Measurements from ENCODE around the gene BBS2.
A peak's percentile ranks its signal among the peaks of the same experiment; 100 is the strongest.

BBS2 gene, protein sequence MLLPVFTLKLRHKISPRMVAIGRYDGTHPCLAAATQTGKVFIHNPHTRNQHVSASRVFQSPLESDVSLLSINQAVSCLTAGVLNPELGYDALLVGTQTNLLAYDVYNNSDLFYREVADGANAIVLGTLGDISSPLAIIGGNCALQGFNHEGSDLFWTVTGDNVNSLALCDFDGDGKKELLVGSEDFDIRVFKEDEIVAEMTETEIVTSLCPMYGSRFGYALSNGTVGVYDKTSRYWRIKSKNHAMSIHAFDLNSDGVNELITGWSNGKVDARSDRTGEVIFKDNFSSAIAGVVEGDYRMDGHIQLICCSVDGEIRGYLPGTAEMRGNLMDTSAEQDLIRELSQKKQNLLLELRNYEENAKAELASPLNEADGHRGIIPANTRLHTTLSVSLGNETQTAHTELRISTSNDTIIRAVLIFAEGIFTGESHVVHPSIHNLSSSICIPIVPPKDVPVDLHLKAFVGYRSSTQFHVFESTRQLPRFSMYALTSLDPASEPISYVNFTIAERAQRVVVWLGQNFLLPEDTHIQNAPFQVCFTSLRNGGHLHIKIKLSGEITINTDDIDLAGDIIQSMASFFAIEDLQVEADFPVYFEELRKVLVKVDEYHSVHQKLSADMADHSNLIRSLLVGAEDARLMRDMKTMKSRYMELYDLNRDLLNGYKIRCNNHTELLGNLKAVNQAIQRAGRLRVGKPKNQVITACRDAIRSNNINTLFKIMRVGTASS

DNA sequence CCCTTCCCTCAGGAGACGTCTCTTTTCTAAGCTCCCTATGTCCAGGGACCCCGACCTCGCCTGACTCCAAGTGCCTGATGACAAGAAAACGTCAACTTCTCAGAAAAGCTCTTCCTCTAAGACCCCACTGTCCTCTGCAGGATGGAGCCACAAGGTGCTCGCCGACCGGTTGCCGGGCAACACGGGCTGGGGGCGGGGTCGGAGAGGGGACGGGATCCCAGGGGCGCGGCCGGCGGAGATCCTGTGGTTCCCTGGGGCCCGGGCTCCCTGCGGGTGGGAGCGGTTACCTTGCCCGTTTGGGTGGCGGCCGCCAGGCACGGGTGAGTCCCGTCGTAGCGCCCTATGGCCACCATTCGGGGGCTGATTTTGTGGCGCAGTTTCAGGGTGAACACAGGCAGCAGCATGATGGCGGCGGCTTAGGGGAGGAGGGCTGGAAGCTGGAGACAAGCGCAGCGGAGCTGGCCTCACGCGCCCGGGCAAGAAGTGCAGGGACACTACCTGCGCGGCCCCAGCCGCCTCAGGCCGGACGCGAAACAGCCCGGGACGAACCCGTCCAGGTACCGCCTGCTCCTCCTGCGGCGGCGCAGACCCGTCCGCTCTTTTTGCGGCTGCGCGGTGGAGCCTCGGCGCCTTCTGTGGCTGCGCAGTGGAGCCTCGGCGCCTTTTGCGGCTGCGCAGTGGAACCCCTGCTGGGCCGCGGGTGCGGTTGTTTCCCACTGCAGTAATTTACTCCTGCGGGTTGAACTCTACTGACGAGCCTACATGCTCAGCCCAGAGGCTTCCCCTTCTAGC lies at the start of gene BBS2:
TSS of gene BBS2 (minus strand) at position 566 of the 792 bp plus-strand sequence. CDS start at position 404, 162 bp downstream.
- peak; percentile 87 to 88 for DNase-seq (ENCODE audit: low read depth in 1 of 2, low spot score in 1 of 2)

GRCh38 chr16:56564793-56565477 lies 45.1 kb upstream of the BBS2 start, which contains the start of gene MT4:
MT4 (plus strand) TSS chr16:56565073; CDS start chr16:56565129, 56 bp downstream.
- DNase-seq (ENCODE audit: low read depth in 1 of 2, low spot score in 1 of 2): no peak

- no peak for DNase-seq (ENCODE audit: low read depth in 1 of 2, low spot score in 1 of 2)
These were observed 41.3 kb upstream of the BBS2 start for GRCh38 chr16:56561126-56561525.

DNA sequence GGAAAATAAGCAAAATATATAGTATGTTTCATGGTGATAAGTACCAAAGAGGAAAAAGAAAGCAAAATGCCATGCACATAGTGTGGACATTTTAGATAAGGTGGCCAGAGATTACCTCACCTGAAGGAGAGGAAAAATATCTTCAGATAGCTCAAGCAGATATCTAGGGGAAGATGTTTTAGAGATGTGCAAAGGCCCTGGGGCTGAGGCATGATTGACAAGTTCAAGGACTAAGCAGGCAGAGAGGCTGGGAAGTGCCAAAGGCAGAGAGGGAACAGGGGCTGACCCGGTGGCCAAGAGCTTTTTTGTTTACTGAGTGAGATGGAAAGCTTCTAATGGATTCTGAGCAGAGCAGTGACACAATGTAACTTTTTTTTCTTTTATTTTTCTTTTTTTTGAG lies 40.6 kb upstream of the BBS2 start:
- DNase-seq (ENCODE audit: low read depth in 1 of 2, low spot score in 1 of 2): no peak

DNA sequence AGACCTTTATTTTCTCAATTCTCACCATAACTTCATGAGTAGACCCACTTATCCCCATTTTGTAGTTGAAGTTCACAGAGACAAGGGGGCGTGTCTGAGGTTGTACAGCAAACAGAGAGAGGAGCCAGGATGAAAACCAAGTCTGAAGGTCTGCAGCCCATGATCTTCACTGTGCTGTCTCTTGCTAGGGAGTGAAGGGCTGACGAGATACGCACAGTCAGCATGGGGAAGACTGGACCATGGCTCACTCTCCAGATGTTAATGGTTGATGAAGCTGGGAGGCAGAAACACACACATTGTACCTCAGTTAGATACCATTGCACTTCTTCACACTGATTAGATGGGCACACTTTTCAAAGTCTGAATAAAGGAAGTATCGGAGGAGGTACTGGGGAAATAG lies 39.3 kb upstream of the BBS2 start:
- no peak for DNase-seq (ENCODE audit: low read depth in 1 of 2, low spot score in 1 of 2)

DNA sequence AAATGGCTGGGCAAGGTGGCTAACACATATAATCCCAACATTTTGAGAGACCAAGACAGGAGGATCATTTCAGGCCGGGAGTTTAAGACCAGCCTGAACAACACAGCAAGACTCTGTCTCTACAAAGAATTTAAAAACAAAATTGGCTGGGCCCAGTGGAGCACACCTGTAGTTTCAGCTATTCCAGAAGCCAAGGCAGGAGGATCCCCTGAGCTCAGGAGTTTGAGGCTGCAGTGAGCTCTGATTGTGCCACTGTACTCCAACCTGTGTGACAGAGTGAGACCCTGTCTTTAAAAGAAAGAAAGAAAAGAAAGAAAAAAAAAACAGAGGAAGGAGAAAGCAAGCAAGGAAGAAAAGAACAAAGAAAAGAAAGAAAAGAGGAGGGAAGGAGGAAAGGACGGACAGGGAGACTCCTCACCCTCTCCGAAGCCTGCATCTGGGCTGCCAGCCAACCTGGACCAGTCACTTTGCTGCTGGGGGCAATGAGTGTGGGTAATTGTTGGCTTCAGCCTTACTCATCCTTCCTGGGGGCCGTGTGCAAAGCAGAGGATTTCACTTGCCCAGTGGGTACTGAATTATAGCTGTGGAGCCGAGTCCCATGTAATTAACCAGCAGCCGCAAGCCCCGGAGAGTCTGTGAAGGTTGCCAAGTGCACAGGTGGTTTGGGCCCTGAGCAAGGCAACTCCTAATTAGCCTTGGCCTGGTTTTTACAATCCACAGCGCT lies 38.4 kb upstream of the BBS2 start:
- DNase-seq (ENCODE audit: low read depth in 1 of 2, low spot score in 1 of 2): no peak

DNA sequence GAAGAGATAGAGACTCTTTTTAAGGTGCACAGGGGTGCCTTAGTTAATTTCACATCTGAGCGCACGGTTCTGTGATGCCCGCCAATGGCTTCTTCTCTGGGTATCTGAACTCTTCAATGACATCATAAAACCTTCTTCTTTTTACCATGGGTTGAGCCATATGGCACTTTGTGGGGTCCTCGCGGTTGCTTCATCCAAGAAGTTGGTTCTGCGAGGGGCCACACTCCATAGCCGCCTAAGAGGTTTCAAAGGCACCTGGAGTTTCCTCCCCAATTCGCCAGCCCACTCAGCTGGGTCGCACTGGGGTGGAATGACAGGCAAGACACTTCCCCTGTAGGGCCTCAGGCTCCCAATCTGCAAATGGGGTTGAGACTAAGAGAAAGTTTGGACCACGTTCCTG lies 34.6 kb upstream of the BBS2 start:
- DNase-seq (ENCODE audit: low read depth in 1 of 2, low spot score in 1 of 2): no peak

DNA sequence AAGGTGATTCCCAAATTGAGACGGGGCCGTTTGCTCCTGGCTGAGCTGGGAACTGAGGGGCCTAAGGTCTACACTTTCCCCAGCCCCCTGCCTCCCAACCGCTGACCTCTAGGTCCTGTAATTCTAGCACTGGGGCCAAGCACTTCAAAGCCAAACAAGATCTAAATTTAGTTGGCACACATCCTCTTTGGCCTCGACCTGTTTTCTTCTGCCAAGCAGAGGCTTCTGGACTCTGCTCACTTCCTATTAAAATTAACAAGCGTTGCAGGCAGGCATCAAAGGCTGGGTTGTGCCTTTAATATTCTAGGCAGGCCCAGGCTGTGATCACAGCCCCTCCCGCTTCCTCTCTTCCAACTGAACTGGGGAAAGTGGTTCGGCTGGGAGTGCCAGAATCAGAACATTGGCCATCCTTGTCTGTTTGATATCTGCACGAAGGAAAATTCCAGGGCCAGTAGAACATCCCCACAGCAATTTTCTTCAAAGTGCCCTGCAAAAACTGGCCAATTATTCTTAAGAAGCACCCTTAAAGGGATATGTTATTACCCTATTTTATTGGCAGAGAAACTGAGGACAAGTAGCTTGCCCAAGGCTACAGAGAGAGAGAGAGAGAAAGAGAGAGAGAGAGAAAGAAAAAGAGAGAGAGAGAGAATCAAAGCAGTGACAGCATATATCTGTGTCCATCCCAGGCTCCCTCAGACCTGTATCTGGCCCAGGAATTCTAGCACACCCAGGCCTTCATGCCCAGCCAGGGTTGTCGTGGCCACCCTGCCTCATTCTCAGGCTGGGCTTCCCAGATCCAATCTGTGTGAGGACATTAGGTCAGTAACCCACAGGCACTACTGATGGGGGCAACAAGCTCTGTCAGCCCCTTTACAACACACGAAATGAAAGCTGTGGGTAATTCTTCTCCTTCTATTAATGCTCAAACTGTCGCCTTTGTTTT lies 32.2 kb upstream of the BBS2 start:
- no peak for DNase-seq (ENCODE audit: low read depth in 1 of 2, low spot score in 1 of 2)

GRCh38 chr16:56549744-56550385 lies 30.0 kb upstream of the BBS2 start:
- DNase-seq (ENCODE audit: low read depth in 1 of 2, low spot score in 1 of 2): no peak

GRCh38 chr16:56549161-56549560 lies 29.3 kb upstream of the BBS2 start:
- no peak for DNase-seq (ENCODE audit: low read depth in 1 of 2, low spot score in 1 of 2)

DNA sequence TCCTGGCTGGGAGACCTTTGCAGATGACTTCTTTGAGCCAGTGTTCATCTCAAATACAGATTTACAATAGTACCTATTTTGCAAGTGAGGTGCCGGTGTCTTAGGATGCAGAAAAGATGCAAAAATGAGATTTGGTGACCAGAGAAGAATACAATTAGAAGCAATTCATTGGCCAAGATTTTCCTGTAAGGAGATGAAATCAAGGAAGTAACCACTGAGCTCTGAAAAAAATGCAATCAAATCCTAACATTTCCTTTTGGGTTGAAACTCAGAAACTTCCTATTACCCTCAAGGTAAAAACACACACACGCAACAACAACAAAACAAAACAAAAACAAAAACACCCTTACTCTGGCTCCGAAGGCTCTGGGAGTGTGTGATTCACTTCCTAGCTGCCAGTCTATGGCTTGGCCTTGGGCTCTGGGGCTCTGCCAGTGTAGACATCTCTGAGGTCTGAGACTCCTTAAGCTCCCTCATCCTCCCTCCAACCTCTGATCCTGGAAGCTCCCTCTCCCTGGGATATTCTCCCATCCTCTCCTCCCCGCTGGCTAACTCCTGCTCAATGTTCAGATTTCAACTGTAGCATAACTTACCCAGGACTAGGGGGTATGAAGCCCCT lies 28.2 kb upstream of the BBS2 start:
- no peak for DNase-seq (ENCODE audit: low read depth in 1 of 2, low spot score in 1 of 2)

DNA sequence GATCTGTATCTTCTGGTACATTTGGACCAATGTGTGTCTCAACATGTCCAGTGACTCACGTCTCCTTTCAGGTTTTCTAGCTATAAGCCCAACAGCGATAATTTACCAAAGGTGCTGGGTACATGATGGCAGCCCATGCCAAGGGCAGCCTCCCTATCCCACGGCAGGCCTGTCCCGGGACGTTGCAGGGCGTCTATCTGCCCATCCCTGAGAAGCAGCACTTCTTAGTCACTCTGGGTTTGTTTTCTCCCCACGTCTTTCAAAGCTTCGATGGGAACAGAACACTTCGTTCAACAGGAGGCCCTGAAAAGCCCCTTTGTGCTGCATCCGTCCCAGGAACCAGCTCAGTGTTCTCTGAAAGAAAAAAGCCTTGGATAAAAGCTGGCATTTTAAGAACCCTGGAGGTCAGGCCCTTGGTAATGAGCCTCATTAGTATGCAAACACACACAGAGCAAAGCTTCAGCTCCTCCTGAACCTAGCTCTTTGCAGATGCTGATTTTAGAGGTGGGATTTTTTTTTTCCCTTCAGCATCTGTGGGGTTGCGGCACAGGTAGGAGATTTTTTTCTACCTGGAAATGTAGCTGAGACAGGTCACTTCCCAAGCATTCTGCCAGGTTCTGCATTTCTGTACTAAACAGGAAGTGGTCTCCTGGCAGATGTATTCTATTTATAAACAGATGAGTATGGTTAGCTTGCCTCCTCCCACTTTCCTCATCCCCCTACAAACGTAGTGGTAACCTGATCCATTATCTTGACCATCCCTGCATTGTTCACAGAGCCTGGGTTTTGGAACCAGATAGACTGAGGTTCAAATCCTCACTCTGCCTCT lies 27.5 kb upstream of the BBS2 start:
- DNase-seq (ENCODE audit: low read depth in 1 of 2, low spot score in 1 of 2): no peak

- no peak for DNase-seq (ENCODE audit: low read depth in 1 of 2, low spot score in 1 of 2)
These were observed 22.2 kb upstream of the BBS2 start for GRCh38 chr16:56542039-56542438.

DNA sequence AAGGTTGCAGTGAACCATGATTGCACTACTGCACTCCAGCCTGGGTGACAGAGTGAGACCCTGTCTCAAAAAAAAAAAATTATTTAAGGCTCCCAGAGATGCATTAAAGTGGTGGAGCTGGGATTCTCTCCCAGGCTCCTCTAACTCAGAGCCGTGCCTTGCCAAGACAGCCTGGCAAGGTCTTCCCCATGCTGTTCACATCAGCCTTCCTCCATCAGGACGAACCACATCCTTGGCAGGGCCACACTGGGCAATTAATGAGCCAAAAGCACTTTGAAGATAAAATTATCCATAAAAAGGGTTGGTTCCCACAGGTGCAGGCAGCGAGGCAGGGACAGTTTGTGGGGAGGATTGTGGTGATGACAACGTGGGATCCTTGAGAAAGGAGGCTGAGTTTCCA lies 19.8 kb upstream of the BBS2 start:
- DNase-seq (ENCODE audit: low read depth in 1 of 2, low spot score in 1 of 2): no peak

GRCh38 chr16:56538331-56538730 lies 18.5 kb upstream of the BBS2 start:
- DNase-seq (ENCODE audit: low read depth in 1 of 2, low spot score in 1 of 2): no peak

DNA sequence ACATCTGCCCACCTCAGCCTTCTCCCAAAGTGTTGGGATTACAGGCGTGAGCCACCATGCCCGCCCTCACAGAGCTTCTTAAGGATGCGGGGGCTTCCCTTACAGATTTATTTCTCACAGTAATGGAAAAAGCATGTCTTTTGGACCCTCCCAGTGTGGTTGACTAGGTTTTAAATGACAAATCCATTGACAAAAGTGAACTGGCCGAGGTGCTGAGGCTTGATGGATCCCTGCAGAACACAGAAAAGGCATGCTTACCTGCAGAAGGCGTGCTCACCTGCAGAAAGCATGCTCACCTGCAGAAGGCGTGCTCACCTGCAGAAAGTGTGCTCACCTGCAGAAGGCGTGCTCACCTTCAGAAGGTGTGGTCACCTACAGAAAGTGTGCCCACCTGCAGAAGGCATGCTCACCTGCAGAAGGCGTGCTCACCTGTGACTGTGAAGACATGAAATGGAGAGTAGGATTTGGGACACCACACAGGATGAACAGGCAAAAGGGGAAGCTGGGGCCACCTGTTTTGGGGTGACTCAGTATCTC lies 15.1 kb upstream of the BBS2 start:
- no peak for DNase-seq (ENCODE audit: low read depth in 1 of 2, low spot score in 1 of 2)

DNA sequence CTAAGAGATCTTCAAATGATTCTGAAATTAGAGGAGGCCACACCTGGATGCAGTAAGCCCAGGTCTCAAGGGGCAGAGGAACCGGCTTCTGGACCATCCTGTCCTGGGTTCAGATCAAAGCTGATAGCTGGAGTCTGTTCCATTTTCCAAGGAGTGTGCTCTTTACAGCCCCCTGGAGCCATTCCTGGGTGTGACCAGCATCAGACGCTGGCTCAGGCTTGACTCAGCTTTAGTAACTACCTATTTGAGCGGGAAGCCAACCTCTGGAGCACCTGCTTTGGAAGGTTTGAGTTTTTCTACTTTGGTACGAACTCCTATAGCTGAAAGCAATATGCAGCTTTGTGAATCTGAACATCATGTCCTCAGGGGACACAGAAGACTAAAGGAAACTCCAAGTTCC lies 12.9 kb upstream of the BBS2 start:
- no peak for DNase-seq (ENCODE audit: low read depth in 1 of 2, low spot score in 1 of 2)

Data from activated T-helper 1 cell treated with anti-CD3 and anti-CD28 coated beads, Interleukin-2, amount 50 U/mL, for 16 hours (primary cell).